ENCODE results near the gene IQGAP3. TPM values are rescaled to one million over a fixed set of nuclear protein-coding genes. Genes with fewer than 3 reads are reported as not detected.

Gene IQGAP3
- total and polyA plus RNA-seq, 7 experiments from 2014 or later = 0.24 to 14.4 TPM; not detected in 5

DNA sequence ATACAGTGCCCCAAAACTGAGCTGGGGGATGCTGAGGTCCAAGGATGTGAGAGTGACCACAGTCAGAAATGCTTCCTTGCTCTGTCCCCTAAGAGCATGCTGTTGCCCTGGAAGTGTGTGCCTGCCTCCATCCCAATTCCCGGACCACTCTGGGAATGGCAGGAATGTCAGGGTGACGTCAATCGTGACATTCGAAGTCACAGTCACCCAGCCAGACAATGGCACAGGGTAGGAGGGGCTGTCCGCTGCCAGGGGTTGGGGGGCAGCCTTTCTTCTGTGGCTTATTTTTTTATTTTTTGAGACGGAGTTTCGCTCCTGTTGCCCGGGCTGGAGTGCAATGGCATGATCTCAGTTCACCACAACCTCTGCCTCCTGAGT lies 94.1 kb downstream of the IQGAP3 start:
- Mint-ChIP-seq H3K27ac (peak overlapping the region in 3 of 9 donors; percentile 16 to 86 (median 38)), H3K4me3 (no peak overlapping the region), H3K4me1 (peaks cover 29 to 54% (median 34%) of the 10 kb centered on the region in 7 donors), H3K36me3 (peaks cover 7 to 60% (median 35%) of the 10 kb centered on the region in 5 donors), H3K27me3 (no peaks in the 10 kb centered on the region), H3K9me3 (peaks cover 0 to 5% (median 0%) of the 10 kb centered on the region in 11 donors)
- H3K27me3 ChIP-seq (ENCODE audit: control insufficient read depth in 2 of 2, insufficient read depth in 2 of 2, low read length in 2 of 2) = no peaks in the 10 kb centered on the region
- CTCF ChIA-PET = interaction anchor here (0.6 to 1.2 kb wide), 2 partner anchors 130 to 144 kb away, joined by 3 read pairs; no protein-coding TSS in a partner anchor
- DNase-seq (no peak), ATAC-seq (no peak)
- intact Hi-C loops (cut with micrococcal nuclease) = no loop called here
- POLR2A ChIA-PET = no interaction called here
- no peak overlapping the region for H3K4me3 ChIP-seq (ENCODE audit: low read length)
- H3K4me1 ChIP-seq (ENCODE audit: control insufficient read depth in 2 of 2, insufficient read depth in 2 of 2, low read length in 2 of 2) = peaks cover 12 to 18% of the 10 kb centered on the region in 2 donors
- H3K36me3 ChIP-seq (ENCODE audit: control insufficient read depth in 2 of 3, insufficient read depth in 3 of 3, low read length in 3 of 3) = peaks cover 42 to 99% (median 61%) of the 10 kb centered on the region in 3 experiments
- H3K9me3 ChIP-seq (ENCODE audit: control insufficient read depth in 2 of 3, low read length in 3 of 3) = no peaks in the 10 kb centered on the region
- no peak overlapping the region for H3K27ac ChIP-seq (ENCODE audit: low read depth, low read length)

DNA sequence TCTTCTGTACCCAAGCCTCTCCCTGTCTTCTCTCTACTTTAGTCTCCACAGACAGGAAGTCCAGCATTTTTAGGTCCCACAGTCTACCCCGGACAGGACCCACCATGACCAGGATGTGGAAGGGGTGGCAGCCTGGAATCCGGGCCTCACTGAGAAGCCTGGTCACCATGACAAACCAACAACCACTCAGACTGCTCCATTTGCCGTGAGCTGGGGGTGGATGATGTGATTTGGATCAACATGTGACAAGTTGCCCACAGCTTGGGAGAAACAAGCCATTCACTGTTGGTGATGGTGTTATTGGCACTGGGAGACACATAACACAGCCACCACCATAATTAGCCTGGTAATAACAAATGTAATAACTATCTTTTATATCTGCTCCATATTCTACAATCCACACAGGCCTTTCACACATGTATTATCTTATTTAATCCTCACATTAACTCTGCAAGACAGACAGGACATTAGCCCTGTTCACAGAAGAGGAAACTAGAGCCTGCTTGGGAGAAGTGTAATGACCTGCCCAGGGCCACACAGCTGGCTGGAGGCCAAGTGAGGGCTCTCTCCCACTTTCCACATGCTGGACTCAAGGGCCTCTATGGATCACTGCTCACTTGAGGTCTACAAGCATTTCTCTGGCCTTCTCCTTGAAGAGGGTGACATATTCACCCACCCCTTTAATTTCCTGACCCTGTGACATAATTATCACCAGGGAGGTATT lies 94.7 kb downstream of the IQGAP3 start:
- Histone ChIP-seq H3K27ac (ENCODE audit: low read depth, low read length) (no peak overlapping the region), H3K27me3 (ENCODE audit: control insufficient read depth in 2 of 2, insufficient read depth in 2 of 2, low read length in 2 of 2) (no peaks in the 10 kb centered on the region), H3K4me3 (ENCODE audit: low read length) (no peak overlapping the region), H3K4me1 (ENCODE audit: control insufficient read depth in 2 of 2, insufficient read depth in 2 of 2, low read length in 2 of 2) (peaks cover 12 to 18% of the 10 kb centered on the region in 2 donors), H3K36me3 (ENCODE audit: control insufficient read depth in 2 of 3, insufficient read depth in 3 of 3, low read length in 3 of 3) (peaks cover 42 to 96% (median 64%) of the 10 kb centered on the region in 3 experiments), H3K9me3 (ENCODE audit: control insufficient read depth in 2 of 3, low read length in 3 of 3) (no peaks in the 10 kb centered on the region)
- POLR2A ChIA-PET = interaction anchor here (1.2 to 1.9 kb wide), 2 partner anchors 20 to 104 kb away, joined by 4 to 5 read pairs; no protein-coding TSS in a partner anchor
- H3K4me1 Mint-ChIP-seq = peaks cover 24 to 48% (median 28%) of the 10 kb centered on the region in 7 donors
- H3K4me3 Mint-ChIP-seq = no peak overlapping the region
- H3K27ac Mint-ChIP-seq = peak overlapping the region in 4 of 9 donors; percentile 14 to 46 (median 34)
- H3K9me3 Mint-ChIP-seq = peaks cover 0 to 4% (median 0%) of the 10 kb centered on the region in 11 donors
- DNase-seq (no peak), ATAC-seq (no peak)
- no peaks in the 10 kb centered on the region for H3K27me3 Mint-ChIP-seq
- H3K36me3 Mint-ChIP-seq = peaks cover 7 to 64% (median 35%) of the 10 kb centered on the region in 5 donors
- intact Hi-C loops (cut with micrococcal nuclease) = no loop called here
- CTCF ChIA-PET = interaction anchor here (0.6 to 1.2 kb wide), 3 partner anchors 123 to 144 kb away, joined by 3 read pairs; no protein-coding TSS in a partner anchor

DNA sequence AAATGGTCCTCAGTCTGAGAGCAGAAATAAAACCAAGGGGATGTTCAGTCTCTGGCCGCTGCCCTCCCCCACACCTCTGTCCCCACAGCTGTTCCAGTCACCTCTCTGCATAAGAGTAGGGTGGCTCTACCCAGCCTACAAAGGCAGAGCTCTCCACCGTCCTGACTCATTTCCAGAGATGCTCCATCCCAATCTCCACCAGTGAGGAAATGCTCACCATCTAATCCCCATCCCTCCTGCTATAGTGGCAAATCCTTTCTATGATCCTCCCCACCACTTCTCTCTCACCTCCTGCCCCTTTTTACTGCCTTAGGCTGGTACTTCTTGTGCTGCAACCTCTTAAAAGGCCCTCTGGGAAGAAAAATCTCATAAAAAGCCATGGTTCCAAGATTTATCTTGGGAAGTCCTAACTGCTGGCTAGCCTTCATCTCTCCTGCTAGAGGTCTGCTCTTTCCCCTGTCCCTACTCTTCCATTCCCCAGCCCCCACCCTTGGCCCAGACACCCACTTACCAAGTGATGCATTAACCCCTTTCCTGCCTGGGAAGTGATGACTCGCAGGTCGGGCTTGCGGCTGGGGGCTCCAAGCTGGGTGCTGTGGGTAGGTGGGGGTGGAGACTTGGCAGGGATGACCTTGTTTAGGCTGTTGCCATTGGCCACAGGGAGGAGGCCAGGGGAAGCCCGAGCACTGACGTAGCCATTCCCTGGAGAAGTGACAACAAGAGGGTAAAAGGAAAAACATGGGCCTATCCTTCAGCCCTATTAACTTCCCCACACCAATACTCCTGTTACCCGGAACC lies 95.7 kb downstream of the IQGAP3 start:
- H3K36me3 ChIP-seq (ENCODE audit: control insufficient read depth in 2 of 3, insufficient read depth in 3 of 3, low read length in 3 of 3) = peaks cover 42 to 95% (median 60%) of the 10 kb centered on the region in 3 experiments
- Mint-ChIP-seq H3K27ac (peak overlapping the region in 7 of 9 donors; percentile 15 to 74 (median 49)), H3K36me3 (peaks cover 7 to 66% (median 32%) of the 10 kb centered on the region in 5 donors), H3K9me3 (peaks cover 0 to 3% (median 0%) of the 10 kb centered on the region in 11 donors), H3K4me1 (peaks cover 15 to 38% (median 18%) of the 10 kb centered on the region in 7 donors), H3K27me3 (no peaks in the 10 kb centered on the region), H3K4me3 (no peak overlapping the region)
- ChIA-PET CTCF (interaction anchor here (0.8 to 1.3 kb wide), 2 partner anchors 20 to 124 kb away, joined by 3 read pairs; no protein-coding TSS in a partner anchor), POLR2A (interaction anchor here (0.6 to 1.9 kb wide), 3 partner anchors 19 to 105 kb away, joined by 4 to 6 read pairs (median 5); no protein-coding TSS in a partner anchor)
- H3K4me1 ChIP-seq (ENCODE audit: control insufficient read depth in 2 of 2, insufficient read depth in 2 of 2, low read length in 2 of 2) = peaks cover 12 to 13% of the 10 kb centered on the region in 2 donors
- no peak overlapping the region for H3K4me3 ChIP-seq (ENCODE audit: low read length)
- DNase-seq (peak in 1 of 9 donors; percentile 55), ATAC-seq (no peak)
- H3K27ac ChIP-seq (ENCODE audit: low read depth, low read length) = no peak overlapping the region
- no peaks in the 10 kb centered on the region for H3K27me3 ChIP-seq (ENCODE audit: control insufficient read depth in 2 of 2, insufficient read depth in 2 of 2, low read length in 2 of 2)
- intact Hi-C loops (cut with micrococcal nuclease) = no loop called here
- no peaks in the 10 kb centered on the region for H3K9me3 ChIP-seq (ENCODE audit: control insufficient read depth in 2 of 3, low read length in 3 of 3)

DNA sequence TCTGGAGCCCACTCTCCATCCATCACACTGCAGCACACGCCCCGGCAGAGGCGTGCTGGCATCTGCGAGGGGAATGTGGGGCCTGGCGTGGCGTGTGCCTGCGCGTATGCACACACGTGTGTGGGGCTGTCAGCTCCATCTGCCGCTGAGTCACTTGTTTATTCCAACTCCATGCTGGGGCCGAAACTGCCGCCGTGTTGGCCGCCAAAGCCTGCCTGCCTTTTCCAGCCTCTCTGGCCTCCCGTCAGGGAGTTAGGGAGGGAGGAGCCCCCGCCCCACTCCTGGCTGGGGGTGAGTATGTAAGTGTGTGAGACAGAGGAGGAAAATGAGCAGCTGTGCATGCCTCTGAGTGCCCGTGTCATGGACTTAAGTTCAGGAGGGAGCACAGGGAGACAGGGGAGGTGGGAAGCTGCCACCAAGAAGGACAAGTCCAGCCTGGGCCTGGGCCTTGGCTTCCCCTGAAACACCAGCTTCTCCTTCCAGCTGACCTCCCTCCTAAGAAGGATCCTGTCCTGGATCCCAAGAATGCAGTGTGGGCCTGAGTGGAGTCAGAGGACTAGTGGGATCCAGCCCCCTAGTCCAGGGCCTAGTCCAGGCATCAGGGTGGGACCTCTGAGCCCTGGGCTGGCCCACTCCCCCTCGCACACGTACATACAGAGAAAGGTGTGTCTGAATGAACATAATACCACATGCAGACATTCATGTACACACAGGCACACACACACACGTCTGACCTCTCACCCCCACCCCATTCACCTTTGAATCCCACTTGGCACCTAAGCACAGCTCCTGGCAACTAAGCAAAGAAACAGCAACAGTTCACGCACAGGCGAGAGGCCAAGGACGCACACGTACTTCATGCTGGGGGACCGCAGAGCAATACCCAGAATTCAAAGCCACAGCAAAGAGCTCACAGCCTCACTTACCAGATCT lies 96.5 kb downstream of the IQGAP3 start:
- peaks cover 38 to 95% (median 60%) of the 10 kb centered on the region in 3 experiments for H3K36me3 ChIP-seq (ENCODE audit: control insufficient read depth in 2 of 3, insufficient read depth in 3 of 3, low read length in 3 of 3)
- no peak overlapping the region for H3K4me3 Mint-ChIP-seq
- peaks cover 8 to 30% (median 10%) of the 10 kb centered on the region in 7 donors for H3K4me1 Mint-ChIP-seq
- no peaks in the 10 kb centered on the region for H3K27me3 Mint-ChIP-seq
- H3K9me3 Mint-ChIP-seq = peaks cover 0 to 3% (median 0%) of the 10 kb centered on the region in 11 donors
- no peaks in the 10 kb centered on the region for H3K9me3 ChIP-seq (ENCODE audit: control insufficient read depth in 2 of 3, low read length in 3 of 3)
- DNase-seq (no peak), ATAC-seq (no peak)
- H3K36me3 Mint-ChIP-seq = peaks cover 7 to 65% (median 28%) of the 10 kb centered on the region in 5 donors
- CTCF ChIA-PET = interaction anchor here (1.3 kb wide), 1 partner anchor 19 kb away, joined by 3 read pairs; no protein-coding TSS in a partner anchor
- intact Hi-C loops (cut with micrococcal nuclease) = no loop called here
- H3K27ac Mint-ChIP-seq = peak overlapping the region in 5 of 9 donors; percentile 25 to 74 (median 38)
- H3K27ac ChIP-seq (ENCODE audit: low read depth, low read length) = no peak overlapping the region
- H3K4me1 ChIP-seq (ENCODE audit: control insufficient read depth in 2 of 2, insufficient read depth in 2 of 2, low read length in 2 of 2) = peaks cover 4 to 6% of the 10 kb centered on the region in 2 donors
- no peaks in the 10 kb centered on the region for H3K27me3 ChIP-seq (ENCODE audit: control insufficient read depth in 2 of 2, insufficient read depth in 2 of 2, low read length in 2 of 2)
- POLR2A ChIA-PET = interaction anchor here (0.5 to 1.9 kb wide), 2 partner anchors 18 to 1558 kb away, joined by 3 to 5 read pairs; no protein-coding TSS in a partner anchor
- H3K4me3 ChIP-seq (ENCODE audit: low read length) = no peak overlapping the region

Other genes with a start within 250 kb of the IQGAP3 start
- 100 to 1,000 TPM in 3 of 5 experiments, 10 to 100 TPM in 2; 78.0 to 282 (median 114) TPM for gene CCT3, start 234.3 kb downstream of the IQGAP3 start, total RNA-seq
- 100 to 1,000 TPM; 203 to 265 TPM for gene CCT3, start 234.3 kb downstream of the IQGAP3 start, polyA plus RNA-seq
- gene TSACC, start 234.0 kb downstream of the IQGAP3 start, total RNA-seq = 1 to 10 TPM in 1 of 5 experiments, not detected in 4; 1.1 TPM
- gene TSACC, start 234.0 kb downstream of the IQGAP3 start, polyA plus RNA-seq = 1 to 10 TPM; 1.7 to 2.2 TPM
- not detected for gene RHBG, start 203.4 kb downstream of the IQGAP3 start, total RNA-seq
- gene RHBG, start 203.4 kb downstream of the IQGAP3 start, polyA plus RNA-seq = not detected
- 100 to 1,000 TPM in 2 of 5 experiments, 10 to 100 TPM in 3; 48.1 to 190 (median 67.7) TPM for gene MEF2D, start 71.8 kb downstream of the IQGAP3 start, total RNA-seq
- gene MEF2D, start 71.8 kb downstream of the IQGAP3 start, polyA plus RNA-seq = 10 to 100 TPM in 1 of 2 donors, 1 to 10 TPM in 1; 4.5 to 10.0 TPM
- gene TTC24, start 7.2 kb upstream of the IQGAP3 start, total RNA-seq = 10 to 100 TPM in 1 of 5 experiments, 1 to 10 TPM in 4; 2.8 to 10.2 (median 7.4) TPM
- gene TTC24, start 7.2 kb upstream of the IQGAP3 start, polyA plus RNA-seq = 1 to 10 TPM in 1 of 2 donors, under 1 TPM in 1; 0.97 to 1.5 TPM
- gene NAXE, start 19.2 kb upstream of the IQGAP3 start, total RNA-seq = 10 to 100 TPM; 25.6 to 58.8 (median 40.7) TPM
- 100 to 1,000 TPM in 1 of 2 donors, 10 to 100 TPM in 1; 98.0 to 113 TPM for gene NAXE, start 19.2 kb upstream of the IQGAP3 start, polyA plus RNA-seq
- gene GPATCH4, start 28.9 kb upstream of the IQGAP3 start, total RNA-seq = 10 to 100 TPM; 33.3 to 49.6 (median 39.1) TPM
- 10 to 100 TPM; 46.5 to 59.1 TPM for gene GPATCH4, start 28.9 kb upstream of the IQGAP3 start, polyA plus RNA-seq
- gene HAPLN2, start 46.9 kb upstream of the IQGAP3 start, total RNA-seq = not detected
- not detected for gene HAPLN2, start 46.9 kb upstream of the IQGAP3 start, polyA plus RNA-seq
- not detected for gene BCAN, start 69.6 kb upstream of the IQGAP3 start, total RNA-seq
- gene BCAN, start 69.6 kb upstream of the IQGAP3 start, polyA plus RNA-seq = not detected
- under 1 TPM in 1 of 5 experiments, not detected in 4; 0.05 TPM for gene NES, start 104.8 kb upstream of the IQGAP3 start, total RNA-seq
- not detected for gene NES, start 104.8 kb upstream of the IQGAP3 start, polyA plus RNA-seq
- gene CRABP2, start 133.0 kb upstream of the IQGAP3 start, total RNA-seq = 1 to 10 TPM in 4 of 5 experiments, under 1 TPM in 1; 0.38 to 2.5 (median 1.4) TPM
- 1 to 10 TPM in 1 of 2 donors, under 1 TPM in 1; 0.40 to 1.1 TPM for gene CRABP2, start 133.0 kb upstream of the IQGAP3 start, polyA plus RNA-seq
- 10 to 100 TPM; 16.0 to 29.8 (median 29.1) TPM for gene METTL25B, start 155.9 kb upstream of the IQGAP3 start, total RNA-seq
- gene METTL25B, start 155.9 kb upstream of the IQGAP3 start, polyA plus RNA-seq = 1 to 10 TPM; 4.4 to 5.1 TPM
- gene ISG20L2, start 156.2 kb upstream of the IQGAP3 start, total RNA-seq = 10 to 100 TPM; 44.7 to 59.9 (median 53.9) TPM
- 10 to 100 TPM; 15.3 to 20.6 TPM for gene ISG20L2, start 156.2 kb upstream of the IQGAP3 start, polyA plus RNA-seq
- gene MRPL24, start 168.5 kb upstream of the IQGAP3 start, total RNA-seq = 10 to 100 TPM; 19.1 to 68.9 (median 47.2) TPM
- 10 to 100 TPM; 86.3 to 98.0 TPM for gene MRPL24, start 168.5 kb upstream of the IQGAP3 start, polyA plus RNA-seq
- 100 to 1,000 TPM in 1 of 5 experiments, 10 to 100 TPM in 4; 64.1 to 224 (median 91.2) TPM for gene HDGF, start 179.1 kb upstream of the IQGAP3 start, total RNA-seq
- gene HDGF, start 179.1 kb upstream of the IQGAP3 start, polyA plus RNA-seq = 10 to 100 TPM; 25.0 to 39.3 TPM
- gene PRCC, start 195.0 kb upstream of the IQGAP3 start, total RNA-seq = 10 to 100 TPM; 53.2 to 88.9 (median 61.7) TPM
- 10 to 100 TPM; 40.9 to 60.8 TPM for gene PRCC, start 195.0 kb upstream of the IQGAP3 start, polyA plus RNA-seq
- 100 to 1,000 TPM in 1 of 5 experiments, 10 to 100 TPM in 4; 14.7 to 164 (median 54.3) TPM for gene SH2D2A, start 244.3 kb upstream of the IQGAP3 start, total RNA-seq
- 10 to 100 TPM; 12.7 to 15.7 TPM for gene SH2D2A, start 244.3 kb upstream of the IQGAP3 start, polyA plus RNA-seq